ENCODE data around the gene SDHC. TPM values are rescaled to one million over a fixed set of nuclear protein-coding genes. Genes with fewer than 3 reads are reported as not detected.

Gene SDHC
- total and polyA plus RNA-seq, 2 of the 13 experiments (the other 11 are each of a cell fraction or from before 2014, with no cell fraction given), result 27.1 to 229 TPM

GRCh38 chr1:161282991-161283390, 31.2 kb upstream of the SDHC start:
- H3K9me3 ChIP-seq (ENCODE audit: low read length), result no peaks in the 10 kb centered on the region
- DNase-seq (ENCODE audit: low spot score) (no peak), ATAC-seq (no peak), FAIRE-seq (no peak)
- H3K79me2 ChIP-seq (ENCODE audit: insufficient read depth, low read length), result no peaks in the 10 kb centered on the region
- intact Hi-C loops (cut with micrococcal nuclease; ENCODE audit: unreplicated experiment), result no loop called here
- no peaks in the 10 kb centered on the region for H4K20me1 ChIP-seq (ENCODE audit: insufficient read depth, low read length)
- CTCF ChIA-PET (ENCODE audit: low intra/inter-chr PET ratio, low total read pairs), result no interaction called here
- no peak overlapping the region for H3K9ac ChIP-seq (ENCODE audit: insufficient read depth, low read depth, low read length)
- H3K36me3 ChIP-seq (replicated peaks in 1 of 2; ENCODE audit: control insufficient read depth in 1 of 2, insufficient read depth in 2 of 2, low read length in 2 of 2), result no peaks in the 10 kb centered on the region
- no peaks in the 10 kb centered on the region for H3K27me3 ChIP-seq (ENCODE audit: control insufficient read depth in 1 of 2, insufficient read depth in 2 of 2, low read length in 2 of 2)
- H3K4me1 ChIP-seq (ENCODE audit: insufficient read depth, low read length), result peaks cover 10% of the 10 kb centered on the region
- no peak overlapping the region for H2AFZ ChIP-seq (ENCODE audit: low read length)
- no peak overlapping the region for H3K4me3 ChIP-seq (replicated peaks in 1 of 3; ENCODE audit: insufficient read depth in 1 of 3, low read depth in 2 of 3, low read length in 3 of 3)
- in situ Hi-C loops (cut with HindIII; ENCODE audit: extremely low pct_ligation_motif_present, low pct_unique_long_range_greater_than_20kb), result no loop called here
- 79% methylated on average over 1 of the region's 1 CpG for WGBS (ENCODE audit: low lambda C conversion rate)
- TF ChIP-seq ZNF816 (CRISPR knock-in tag; IDR thresholded peaks at IDR 0.05; ENCODE audit: borderline replicate concordance) (no peak), BATF2 (CRISPR knock-in tag; IDR thresholded peaks at IDR 0.05) (no peak), DDIT3 (CRISPR knock-in tag; IDR thresholded peaks at IDR 0.05) (no peak), ZNF512 (CRISPR knock-in tag; IDR thresholded peaks at IDR 0.05) (no peak), ZNF124 (CRISPR knock-in tag; IDR thresholded peaks at IDR 0.05) (no peak), ARNT2 (CRISPR knock-in tag; IDR thresholded peaks at IDR 0.05; ENCODE audit: low read depth) (no peak), ZBTB21 (CRISPR knock-in tag; IDR thresholded peaks at IDR 0.05) (no peak), TSC22D2 (CRISPR knock-in tag; IDR thresholded peaks at IDR 0.05; ENCODE audit: borderline replicate concordance) (no peak), ZSCAN30 (CRISPR knock-in tag; IDR thresholded peaks at IDR 0.05) (no peak), ZNF674 (CRISPR knock-in tag; IDR thresholded peaks at IDR 0.05; ENCODE audit: low read depth) (no peak), ZKSCAN8 (CRISPR knock-in tag; IDR thresholded peaks at IDR 0.05; ENCODE audit: borderline replicate concordance) (no peak), ZFP82 (CRISPR knock-in tag; IDR thresholded peaks at IDR 0.05; ENCODE audit: borderline replicate concordance) (no peak), ZNF557 (CRISPR knock-in tag; IDR thresholded peaks at IDR 0.05) (no peak), HOXA3 (CRISPR knock-in tag; IDR thresholded peaks at IDR 0.05) (no peak), RCOR2 (CRISPR knock-in tag; IDR thresholded peaks at IDR 0.05) (no peak), KAT7 (CRISPR knock-in tag; IDR thresholded peaks at IDR 0.05; ENCODE audit: borderline replicate concordance) (no peak), JUN (CRISPR knock-in tag; IDR thresholded peaks at IDR 0.05) (no peak)
- POLR2A ChIA-PET, result interaction anchor here (1.2 kb wide), 1 partner anchor 81 kb away, joined by 3 read pairs; the partner anchor contains the start of gene NDUFS2
- no peak overlapping the region for H3K27ac ChIP-seq (ENCODE audit: extremely low read length, insufficient read depth, low read length)
- BruUV-seq (replicated peaks), result no TSS peak
- H3K4me2 ChIP-seq (ENCODE audit: low read depth, low read length), result no peak overlapping the region
